Right lobe of liver (tissue), 6 donors: ENCODE data around the gene ANTXR1. TPM values are rescaled to one million over a fixed set of nuclear protein-coding genes. Genes with fewer than 3 reads are reported as not detected.

Source experiments
- ATAC-seq, 4 donors: fragments of 200-7000 bp; cut with Tn5 transposase; one replicate each; pipeline ENCODE4 v1.9.1; 2020; ENCODE audit warnings: mild to moderate bottlenecking in 4 of 4, moderate library complexity in 4 of 4
- DNase-seq, 3 donors: peaks; one replicate each; pipeline ENCODE4 v3.0.0-alpha.2; 2020
- H3K27ac ChIP-seq, 3 donors: fragments of 200-600 bp; one replicate each; pipeline ENCODE4 v1.8.0; 2022
- H3K27me3 ChIP-seq, 2 donors: fragments of 200-600 bp; one replicate each; pipeline ENCODE4 v1.8.0; 2022
- H3K36me3 ChIP-seq, 4 donors: fragments of 200-600 bp; sonication (generic) in 1 of 4; one replicate each; pipeline versions ENCODE4 v1.5.1 to v1.8.0; 2017 to 2022; ENCODE audit warnings: control low read depth in 1 of 4
- H3K4me1 ChIP-seq, 4 donors: fragments of 200-600 bp; sonication (generic) in 1 of 4; one replicate each; pipeline versions ENCODE4 v1.5.1 to v1.8.0; 2017 to 2022; ENCODE audit warnings: control low read depth in 1 of 4
- H3K4me3 ChIP-seq, 3 donors: fragments of 200-600 bp; one replicate each; pipeline ENCODE4 v1.8.0; 2022
- H3K9me3 ChIP-seq, 4 donors: fragments of 200-600 bp; sonication (generic) in 1 of 4; one replicate each; pipeline versions ENCODE4 v1.5.1 to v1.8.0; 2017 to 2022; ENCODE audit warnings: control low read depth in 1 of 4
- CTCF ChIP-seq, 4 donors: fragments of 200-600 bp in 3 of 4; fragments of 450-650 bp in 1 of 4; IDR thresholded peaks; one replicate each; pipeline versions ENCODE4 v1.5.1 to v1.8.0; 2016 to 2022; ENCODE audit warnings: antibody characterized with exemption in 4 of 4, mild to moderate bottlenecking in 2 of 4
- POLR2A ChIP-seq: fragments of 450-650 bp; IDR thresholded peaks from one replicate; pipeline ENCODE4 v1.6.1; 2017; ENCODE audit warnings: antibody characterized with exemption, mild to moderate bottlenecking
- WGBS: methylation state at CpG from one replicate; pipeline ENCODE4 v1.1.6; 2018; ENCODE audit warnings: low coverage, low lambda C conversion rate; ENCODE audit not compliant: insufficient coverage; ENCODE audit errors: missing lambda C conversion rate; 5-methylcytosine and 5-hydroxymethylcytosine counted together
- intact Hi-C, 2 donors: fragments of 100-400 bp; cut with DNase I; formaldehyde crosslinking; loops; one replicate each; pipeline versions ENCODE4 v1.11.2 to v1.14.1; 2022
- total RNA-seq, 6 experiments: library from RNA; depleted of rRNA in 2 of 6; stranded (reverse); fragments of >200 nt in 2 of 6; fragmentation: NEBNext Ultra II Directional in 3 of 6; extraction: Animal tissue kit (Norgen Biotek cat#: 25700) in 3 of 6; gene quantifications; one replicate each; pipeline versions ENCODE4 v1.1.0 to v1.2.4, GENCODE V29; 2016 to 2023
- donor health status: DM: no; HTN: yes; CAD: no.
- donor health status: DM: no; HTN: no; CAD: no.
- donor health status: DM: no; HTN: no; CAD: no.
- donor health status: DM: no; HTN: yes; CAD: no.
- donor health status: DM: no; HTN: yes; CAD: no.

The ANTXR1 gene
- total RNA-seq, 6 experiments from 2014 or later, result 1.1 to 4.1 (median 2.9) TPM

- intact Hi-C loops, result no loop called here
- Histone ChIP-seq H3K4me3 (no peak overlapping the region), H3K27me3 (no peaks in the 10 kb centered on the region), H3K27ac (peak overlapping the region in 2 of 3 donors; percentile 15 to 50), H3K9me3 (no peaks in the 10 kb centered on the region), H3K36me3 (no peaks in the 10 kb centered on the region), H3K4me1 (peaks cover 0 to 15% (median 3%) of the 10 kb centered on the region in 4 donors)
- no peak for DNase-seq
- TF ChIP-seq POLR2A (no peak), CTCF (IDR thresholded peaks at IDR 0.05) (no peak)
- ATAC-seq, result peak; percentile 79 to 95 (median 87)
- WGBS, result 52% methylated on average over 6 of the region's 6 CpGs
These were observed 211.0 kb downstream of the ANTXR1 start for GRCh38 chr2:69223759-69224511.

DNA sequence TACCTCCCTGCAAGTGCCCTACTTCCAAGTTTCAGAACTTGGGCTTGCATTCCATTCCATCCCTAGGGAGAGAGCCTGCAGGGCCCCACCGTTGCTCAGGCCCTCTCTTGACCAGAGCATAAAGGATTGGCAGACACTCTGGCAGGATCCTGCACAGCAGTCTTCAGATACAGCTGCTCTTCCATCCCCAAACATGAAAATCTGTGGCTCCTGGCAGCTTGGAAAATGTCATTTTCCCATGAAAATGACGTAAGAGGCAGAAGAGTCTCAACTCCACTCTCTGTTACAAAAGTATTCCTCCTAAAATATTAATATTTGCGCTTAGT is 211.5 kb downstream of the ANTXR1 start:
- no peaks in the 10 kb centered on the region for H3K36me3 ChIP-seq
- H3K9me3 ChIP-seq, result no peaks in the 10 kb centered on the region
- no peaks in the 10 kb centered on the region for H3K27me3 ChIP-seq
- ATAC-seq (peak; percentile 18 to 43 (median 28)), DNase-seq (no peak)
- no peak overlapping the region for H3K4me3 ChIP-seq
- 30% methylated on average over 3 of the region's 3 CpGs for WGBS
- intact Hi-C loops, result no loop called here
- peak overlapping the region in 2 of 3 donors; percentile 15 to 50 for H3K27ac ChIP-seq
- H3K4me1 ChIP-seq, result peaks cover 0 to 15% (median 3%) of the 10 kb centered on the region in 4 donors
- TF ChIP-seq CTCF (IDR thresholded peaks at IDR 0.05), result no peak
- TF ChIP-seq POLR2A, result no peak

DNA sequence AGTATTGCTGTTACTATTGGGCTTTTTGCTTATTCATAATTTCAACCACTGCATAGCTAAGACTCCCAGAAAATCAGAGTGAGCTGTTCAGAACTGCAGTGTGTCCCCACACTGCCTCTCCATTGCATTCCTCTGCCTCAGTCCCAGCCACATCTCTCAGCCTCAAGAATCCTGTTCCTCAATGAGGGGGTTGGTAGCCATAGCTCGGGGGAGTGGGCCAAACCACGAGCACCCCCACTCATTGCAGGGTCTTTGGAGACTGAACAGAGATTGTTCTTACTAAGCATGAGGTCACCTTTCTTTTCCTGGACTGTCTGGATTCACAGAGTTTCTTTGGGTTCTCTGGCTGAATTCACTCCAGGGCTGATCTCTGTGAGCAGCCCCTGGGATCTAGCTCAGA is 213.0 kb downstream of the ANTXR1 start:
- H3K36me3 ChIP-seq, result no peaks in the 10 kb centered on the region
- H3K9me3 ChIP-seq, result no peaks in the 10 kb centered on the region
- H3K27me3 ChIP-seq, result no peaks in the 10 kb centered on the region
- H3K4me1 ChIP-seq, result peaks cover 0 to 15% (median 3%) of the 10 kb centered on the region in 4 donors
- DNase-seq (no peak), ATAC-seq (no peak)
- 60% methylated on average over 1 of the region's 2 CpGs for WGBS
- H3K4me3 ChIP-seq, result no peak overlapping the region
- H3K27ac ChIP-seq, result no peak overlapping the region
- intact Hi-C loops, result no loop called here
- TF ChIP-seq POLR2A (no peak), CTCF (IDR thresholded peaks at IDR 0.05) (no peak)

GRCh38 chr2:69226903-69227302 is 213.9 kb downstream of the ANTXR1 start:
- DNase-seq, result no peak
- TF ChIP-seq POLR2A (no peak), CTCF (IDR thresholded peaks at IDR 0.05) (no peak)
- Histone ChIP-seq H3K9me3 (no peaks in the 10 kb centered on the region), H3K4me3 (no peak overlapping the region), H3K27me3 (no peaks in the 10 kb centered on the region), H3K27ac (no peak overlapping the region), H3K36me3 (no peaks in the 10 kb centered on the region), H3K4me1 (peaks cover 0 to 15% (median 3%) of the 10 kb centered on the region in 4 donors)
- 80% methylated on average over 3 of the region's 3 CpGs for WGBS
- no peak for ATAC-seq
- intact Hi-C loops, result no loop called here
